GM13977 (cell line): Measurements from ENCODE around the gene CRELD2.

ENCODE experiments used
- DNase-seq: peaks from one replicate; pipeline ENCODE4 v3.0.0; 2012; ENCODE audit warnings: low spot score
- in situ Hi-C: fragments of 300-500 bp; cut with MboI; formaldehyde crosslinking; loops from one replicate; pipeline ENCODE4 v1.12.0; 2022; ENCODE audit warnings: low sequenced_read_pairs, low pct_unique_long_range_greater_than_20kb, mixed read lengths, inconsistent platforms; ENCODE audit not compliant: unreplicated experiment
- TF ChIP-seq, protein P1 (sequence below): IDR thresholded peaks from 2 replicates; pipeline ENCODE4 v1.5.1; 2012; ENCODE audit warnings: mild to moderate bottlenecking, control low read depth; ENCODE audit not compliant: insufficient read depth; ENCODE audit errors: extremely low read depth, missing control alignments

The CRELD2 gene

DNA sequence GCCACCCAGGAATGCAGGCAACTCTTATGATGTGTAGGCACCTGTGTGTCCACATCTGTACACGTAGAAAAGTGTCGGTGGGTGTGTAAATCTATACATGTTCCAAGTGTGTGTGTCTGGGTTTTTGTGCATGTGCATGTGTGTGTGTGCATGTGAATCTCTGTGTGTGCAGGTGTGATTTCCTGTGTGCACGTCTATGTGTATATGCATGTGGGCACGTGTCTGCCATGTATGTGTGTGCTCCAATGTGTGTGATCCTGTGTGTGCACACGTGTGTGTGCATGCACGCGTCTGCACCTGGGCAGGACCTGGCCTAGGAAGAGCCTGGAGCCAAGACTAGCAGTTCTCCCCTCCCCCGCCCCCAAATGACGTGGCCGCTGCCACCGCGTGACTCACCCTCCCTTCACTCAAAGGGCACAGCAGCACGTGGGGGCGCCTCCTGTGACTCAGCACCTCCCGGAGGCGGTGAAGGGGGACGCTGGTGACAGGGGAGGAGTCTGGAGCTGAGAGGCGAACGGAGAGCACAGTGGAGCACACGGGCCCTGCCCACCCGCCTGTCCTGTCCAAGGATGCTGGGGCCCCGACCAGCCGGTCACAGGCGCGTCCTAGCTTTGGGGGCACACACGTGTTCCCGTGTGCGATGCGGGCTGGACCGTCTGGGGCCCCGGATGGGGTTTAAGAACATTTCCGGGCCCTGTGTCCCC, 52.2 kb downstream of the CRELD2 start:
- peak; percentile 90 for DNase-seq
- in situ Hi-C loops, result no loop called here

GRCh38 chr22:49971232-49972162, 53.1 kb downstream of the CRELD2 start:
- no peak for DNase-seq
- in situ Hi-C loops, result no loop called here
- TF ChIP-seq, protein P1, sequence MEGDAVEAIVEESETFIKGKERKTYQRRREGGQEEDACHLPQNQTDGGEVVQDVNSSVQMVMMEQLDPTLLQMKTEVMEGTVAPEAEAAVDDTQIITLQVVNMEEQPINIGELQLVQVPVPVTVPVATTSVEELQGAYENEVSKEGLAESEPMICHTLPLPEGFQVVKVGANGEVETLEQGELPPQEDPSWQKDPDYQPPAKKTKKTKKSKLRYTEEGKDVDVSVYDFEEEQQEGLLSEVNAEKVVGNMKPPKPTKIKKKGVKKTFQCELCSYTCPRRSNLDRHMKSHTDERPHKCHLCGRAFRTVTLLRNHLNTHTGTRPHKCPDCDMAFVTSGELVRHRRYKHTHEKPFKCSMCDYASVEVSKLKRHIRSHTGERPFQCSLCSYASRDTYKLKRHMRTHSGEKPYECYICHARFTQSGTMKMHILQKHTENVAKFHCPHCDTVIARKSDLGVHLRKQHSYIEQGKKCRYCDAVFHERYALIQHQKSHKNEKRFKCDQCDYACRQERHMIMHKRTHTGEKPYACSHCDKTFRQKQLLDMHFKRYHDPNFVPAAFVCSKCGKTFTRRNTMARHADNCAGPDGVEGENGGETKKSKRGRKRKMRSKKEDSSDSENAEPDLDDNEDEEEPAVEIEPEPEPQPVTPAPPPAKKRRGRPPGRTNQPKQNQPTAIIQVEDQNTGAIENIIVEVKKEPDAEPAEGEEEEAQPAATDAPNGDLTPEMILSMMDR, result no peak

More for the DNA sequence above, 52.2 kb downstream of the CRELD2 start:
- TF ChIP-seq, protein P1, result peak; percentile 7

- TF ChIP-seq, protein P1, result no peak
- DNase-seq, result no peak
- in situ Hi-C loops, result no loop called here
Measured at GRCh38 chr22:49972163-49973017, 54.0 kb downstream of the CRELD2 start.

DNA sequence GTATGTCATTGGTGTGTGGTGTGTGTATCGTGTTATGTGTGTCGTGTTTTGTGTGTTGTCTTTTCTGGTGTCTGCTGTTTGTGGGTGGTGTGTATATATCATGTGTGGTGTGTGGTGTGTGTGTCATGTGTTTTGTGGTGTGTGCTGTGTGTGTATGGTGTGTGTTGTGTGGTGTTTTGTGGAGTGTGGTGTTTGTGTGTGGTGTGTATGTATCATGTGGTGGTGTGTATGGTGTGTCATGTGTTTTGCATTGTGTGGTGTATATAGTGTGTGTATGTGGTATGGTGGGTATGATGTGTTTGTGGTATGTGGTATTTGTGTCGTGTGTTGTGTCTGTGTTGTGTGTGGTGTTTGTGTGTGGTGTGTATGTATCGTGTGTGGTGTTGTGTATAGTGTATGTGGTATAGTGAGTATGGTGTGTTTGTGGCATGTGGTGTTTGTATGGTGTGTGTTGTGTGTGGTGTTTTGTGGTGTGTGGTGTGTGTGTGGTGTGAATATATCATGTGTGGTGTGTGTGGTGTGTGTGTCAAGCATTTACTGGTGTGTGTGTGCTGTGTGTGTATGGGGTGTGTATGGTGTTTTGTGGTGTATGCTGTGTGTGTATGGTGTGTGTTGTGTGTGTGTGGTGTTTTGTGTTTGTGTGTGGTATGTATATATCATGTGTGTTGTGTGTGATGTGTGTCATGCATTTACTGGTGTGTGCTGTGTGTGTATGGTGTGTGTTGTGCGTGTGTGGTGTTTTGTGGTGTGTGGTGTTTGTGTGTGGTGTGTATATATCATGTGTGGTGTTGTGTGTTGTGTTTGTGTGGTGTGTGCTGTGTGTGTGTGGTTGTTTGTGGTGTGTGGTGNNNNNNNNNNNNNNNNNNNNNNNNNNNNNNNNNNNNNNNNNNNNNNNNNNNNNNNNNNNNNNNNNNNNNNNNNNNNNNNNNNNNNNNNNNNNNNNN, 54.9 kb downstream of the CRELD2 start:
- TF ChIP-seq, protein P1, result no peak
- in situ Hi-C loops, result no loop called here
- DNase-seq, result no peak

GRCh38 chr22:49975543-49976389, 57.3 kb downstream of the CRELD2 start:
- in situ Hi-C loops, result no loop called here
- TF ChIP-seq, protein P1, result no peak
- DNase-seq, result peak; percentile 50
